Breast epithelium (tissue), 4 donors: ENCODE measurements around the gene ANTXR1. TPM values are rescaled to one million over a fixed set of nuclear protein-coding genes. Genes with fewer than 3 reads are reported as not detected.

Experiments
- DNase-seq, 2 donors: peaks; one replicate each; pipeline ENCODE4 v3.0.0-alpha.2; 2019; ENCODE audit warnings: low spot score in 2 of 2
- H3K27ac ChIP-seq, 2 donors: fragments of 200-600 bp; sonication (generic) in 1 of 2; one replicate each; pipeline ENCODE4 v1.5.1; 2016 to 2019; ENCODE audit warnings: mild to moderate bottlenecking in 1 of 2
- H3K27me3 ChIP-seq, 2 donors: fragments of 200-600 bp; sonication (generic) in 1 of 2; one replicate each; pipeline versions ENCODE4 v1.5.1 to v1.6.0; 2017 to 2019; ENCODE audit warnings: control low read depth in 1 of 2, mild to moderate bottlenecking in 1 of 2
- H3K36me3 ChIP-seq: fragments of 200-600 bp; one replicate; pipeline ENCODE4 v1.5.1; 2019
- H3K4me1 ChIP-seq, 2 donors: fragments of 200-600 bp; sonication (generic); one replicate each; pipeline ENCODE4 v1.5.1; 2016 to 2019; ENCODE audit warnings: control low read depth in 1 of 2
- H3K4me3 ChIP-seq, 3 donors: fragments of 200-600 bp; sonication (generic); 1 replicate in 2 of 3; 2 replicates in 1 of 3; pipeline ENCODE4 v1.5.1; 2016 to 2019; ENCODE audit warnings: mild to moderate bottlenecking in 3 of 3, moderate library complexity in 2 of 3
- H3K9me3 ChIP-seq, 2 donors: fragments of 200-600 bp; sonication (generic) in 1 of 2; one replicate each; pipeline ENCODE4 v1.5.1; 2016 to 2019; ENCODE audit warnings: control low read depth in 1 of 2
- POLR2A ChIP-seq: fragments of 450-650 bp; IDR thresholded peaks from one replicate; pipeline ENCODE4 v1.6.1; 2016; ENCODE audit warnings: antibody characterized with exemption, mild to moderate bottlenecking, moderate library complexity
- POLR2AphosphoS5 ChIP-seq, 3 donors: sonication (generic); formaldehyde crosslinking; IDR thresholded peaks; one replicate each; pipeline ENCODE4 v1.6.1; 2017; ENCODE audit warnings: antibody characterized with exemption in 3 of 3
- intact Hi-C: fragments of 100-400 bp; cut with DNase I; formaldehyde crosslinking; loops from one replicate; pipeline ENCODE4 v1.15.1; 2023; ENCODE audit warnings: low total_unique reads
- total RNA-seq, 3 donors: library from RNA; depleted of rRNA; stranded (reverse); fragments of >200 nt; gene quantifications; one replicate each; pipeline ENCODE4 v1.1.0, GENCODE V29; 2016
- TF ChIP-seq, protein P1 (sequence below), 3 donors: fragments of 450-650 bp; IDR thresholded peaks; one replicate each; pipeline ENCODE4 v1.5.1; 2016 to 2017; ENCODE audit warnings: antibody characterized with exemption in 3 of 3, mild to moderate bottlenecking in 3 of 3, moderate library complexity in 3 of 3

The ANTXR1 gene
- total RNA-seq, 3 donors from 2014 or later = 52.7 to 72.8 (median 68.8) TPM

DNA sequence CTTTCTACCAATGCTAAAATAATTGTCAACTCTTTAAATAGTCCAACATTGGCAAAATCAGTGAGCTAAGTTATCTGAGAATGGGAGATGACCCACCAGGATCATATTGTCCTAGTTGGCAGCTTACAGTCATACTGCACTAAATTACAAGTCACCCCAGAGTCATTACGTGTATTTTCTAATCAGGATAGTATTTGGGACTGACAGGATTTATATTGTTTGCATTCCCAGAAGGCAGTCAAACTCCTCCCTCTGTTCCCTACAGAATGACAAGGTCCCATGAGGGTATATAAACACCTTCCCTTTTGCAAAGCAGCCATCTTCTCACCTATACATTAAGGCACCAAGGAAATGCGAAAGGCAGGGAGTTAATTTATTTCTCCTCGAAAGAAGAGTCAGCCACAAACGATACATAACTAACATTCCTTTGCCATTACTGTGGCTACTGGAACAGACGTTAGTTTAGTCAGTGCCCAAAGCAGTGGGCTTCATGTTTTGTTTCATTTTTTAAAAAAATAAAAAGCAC lies 125.3 kb downstream of the ANTXR1 start:
- intact Hi-C loops = no loop called here

DNA sequence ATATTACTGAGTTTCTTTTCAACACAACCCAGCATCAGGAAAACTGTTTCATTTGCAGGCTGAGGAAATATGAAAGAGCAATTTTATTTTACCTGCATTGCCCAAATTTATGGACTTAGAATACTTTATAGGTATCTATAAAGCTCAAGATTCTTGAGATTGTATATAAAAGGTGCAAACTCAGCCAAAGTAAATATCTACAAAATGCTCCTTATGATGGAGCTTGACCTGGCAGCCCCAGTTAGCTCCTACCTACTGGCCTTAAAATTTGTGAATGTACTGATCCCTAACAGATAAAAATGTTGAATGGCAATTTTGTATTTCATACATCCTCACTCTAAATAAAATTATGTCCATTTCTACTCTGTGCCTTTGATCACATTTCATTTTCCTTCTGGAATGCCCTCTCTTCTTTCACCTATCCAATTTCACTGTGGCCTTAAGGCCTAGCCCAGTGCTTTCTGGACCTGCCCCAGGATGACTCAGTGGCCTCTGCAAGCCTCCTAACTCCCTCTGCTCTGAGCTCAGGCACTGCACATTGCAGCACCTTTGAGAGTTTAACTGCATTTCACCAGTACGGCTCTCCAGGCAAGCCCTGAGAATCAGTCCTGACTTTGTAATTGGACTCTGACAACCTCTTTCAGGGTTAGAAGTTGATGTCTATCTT lies 125.9 kb downstream of the ANTXR1 start:
- H3K4me1 ChIP-seq = peaks cover 0 to 5% of the 10 kb centered on the region in 2 donors

More for the DNA sequence above, 125.3 kb downstream of the ANTXR1 start:
- H3K36me3 ChIP-seq = no peaks in the 10 kb centered on the region
- peak overlapping the region; percentile 48 to 68 for H3K27ac ChIP-seq
- H3K4me1 ChIP-seq = peaks cover 0 to 5% of the 10 kb centered on the region in 2 donors
- no peaks in the 10 kb centered on the region for H3K9me3 ChIP-seq
- TF ChIP-seq, protein P1, sequence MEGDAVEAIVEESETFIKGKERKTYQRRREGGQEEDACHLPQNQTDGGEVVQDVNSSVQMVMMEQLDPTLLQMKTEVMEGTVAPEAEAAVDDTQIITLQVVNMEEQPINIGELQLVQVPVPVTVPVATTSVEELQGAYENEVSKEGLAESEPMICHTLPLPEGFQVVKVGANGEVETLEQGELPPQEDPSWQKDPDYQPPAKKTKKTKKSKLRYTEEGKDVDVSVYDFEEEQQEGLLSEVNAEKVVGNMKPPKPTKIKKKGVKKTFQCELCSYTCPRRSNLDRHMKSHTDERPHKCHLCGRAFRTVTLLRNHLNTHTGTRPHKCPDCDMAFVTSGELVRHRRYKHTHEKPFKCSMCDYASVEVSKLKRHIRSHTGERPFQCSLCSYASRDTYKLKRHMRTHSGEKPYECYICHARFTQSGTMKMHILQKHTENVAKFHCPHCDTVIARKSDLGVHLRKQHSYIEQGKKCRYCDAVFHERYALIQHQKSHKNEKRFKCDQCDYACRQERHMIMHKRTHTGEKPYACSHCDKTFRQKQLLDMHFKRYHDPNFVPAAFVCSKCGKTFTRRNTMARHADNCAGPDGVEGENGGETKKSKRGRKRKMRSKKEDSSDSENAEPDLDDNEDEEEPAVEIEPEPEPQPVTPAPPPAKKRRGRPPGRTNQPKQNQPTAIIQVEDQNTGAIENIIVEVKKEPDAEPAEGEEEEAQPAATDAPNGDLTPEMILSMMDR (IDR thresholded peaks at IDR 0.05) = no peak
- no peak for TF ChIP-seq POLR2AphosphoS5 (IDR thresholded peaks at IDR 0.05)
- no peak for TF ChIP-seq POLR2A
- DNase-seq = no peak
- no peaks in the 10 kb centered on the region for H3K27me3 ChIP-seq
- no peak overlapping the region for H3K4me3 ChIP-seq

DNA sequence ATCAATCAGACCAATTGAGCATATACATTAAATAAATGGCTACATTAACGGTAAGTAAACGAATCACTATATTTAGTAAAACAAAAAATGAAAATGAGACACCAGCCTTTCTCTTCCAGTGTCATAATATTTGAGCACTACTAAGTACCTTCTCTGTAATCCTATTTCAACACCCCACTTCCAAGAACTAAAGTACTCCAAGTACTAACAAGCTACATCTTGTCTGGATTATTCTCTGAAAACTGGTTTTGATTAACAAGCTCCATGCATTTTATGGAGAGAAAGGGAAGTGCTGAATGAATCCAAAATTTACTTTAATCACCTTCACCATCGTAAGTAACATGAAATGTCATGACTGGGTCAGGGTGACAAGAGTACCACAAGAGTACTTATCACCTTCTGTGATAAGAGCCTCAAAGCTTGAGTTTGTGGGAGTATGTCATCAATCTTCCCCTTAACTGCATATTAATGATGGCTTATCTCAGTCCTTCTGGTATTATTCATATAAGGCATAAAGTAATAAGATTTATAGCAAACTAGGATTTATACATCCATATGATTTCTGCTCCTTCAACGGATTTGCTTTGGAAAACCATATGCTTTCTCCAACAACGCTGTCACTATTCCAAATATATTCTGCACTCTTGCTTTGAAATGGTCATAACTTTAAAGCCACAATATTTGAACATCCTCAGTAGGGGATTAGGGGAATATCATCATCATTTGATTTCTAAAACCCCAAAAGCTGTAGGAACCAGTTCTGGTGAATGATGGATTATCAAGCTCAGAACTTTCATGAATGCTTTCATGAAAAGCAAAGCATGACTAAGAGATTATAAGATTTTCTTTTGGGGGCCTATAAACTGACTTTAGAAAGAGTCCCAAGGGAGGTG lies 127.0 kb downstream of the ANTXR1 start:
- H3K27me3 ChIP-seq = no peaks in the 10 kb centered on the region
- H3K36me3 ChIP-seq = no peaks in the 10 kb centered on the region
- DNase-seq = no peak
- H3K4me1 ChIP-seq = peaks cover 0 to 5% of the 10 kb centered on the region in 2 donors
- H3K9me3 ChIP-seq = no peaks in the 10 kb centered on the region
- TF ChIP-seq POLR2A = no peak
- TF ChIP-seq, protein P1 (IDR thresholded peaks at IDR 0.05) = no peak
- no peak for TF ChIP-seq POLR2AphosphoS5 (IDR thresholded peaks at IDR 0.05)
- peak overlapping the region; percentile 64 to 68 for H3K27ac ChIP-seq
- H3K4me3 ChIP-seq = no peak overlapping the region
- intact Hi-C loops = no loop called here

More for the DNA sequence above, 125.9 kb downstream of the ANTXR1 start:
- Histone ChIP-seq H3K9me3 (no peaks in the 10 kb centered on the region), H3K36me3 (no peaks in the 10 kb centered on the region), H3K4me3 (no peak overlapping the region), H3K27me3 (no peaks in the 10 kb centered on the region), H3K27ac (peak overlapping the region; percentile 64 to 68)
- TF ChIP-seq, protein P1 (IDR thresholded peaks at IDR 0.05) = no peak
- no peak for TF ChIP-seq POLR2A
- no peak for TF ChIP-seq POLR2AphosphoS5 (IDR thresholded peaks at IDR 0.05)
- no peak for DNase-seq
- intact Hi-C loops = no loop called here

DNA sequence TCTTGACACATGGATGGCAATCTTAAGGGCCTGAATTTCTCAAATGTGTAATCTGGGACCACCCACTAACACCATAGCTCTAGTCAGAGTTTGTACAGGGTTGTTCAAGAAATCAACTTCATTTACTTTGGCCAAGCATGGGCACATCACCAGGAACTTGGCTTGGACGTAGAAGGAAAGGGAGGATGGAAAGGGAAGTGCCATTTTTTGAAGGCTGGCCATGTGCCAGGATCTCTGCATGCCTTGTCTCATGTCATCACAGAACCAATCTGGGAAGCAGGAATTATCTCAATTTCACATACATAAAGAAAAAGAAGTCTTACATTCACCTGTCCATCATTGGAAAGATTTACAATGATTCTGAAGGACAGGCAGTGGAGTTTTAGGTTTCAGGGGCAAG lies 128.1 kb downstream of the ANTXR1 start:
- H3K4me1 ChIP-seq = peaks cover 0 to 5% of the 10 kb centered on the region in 2 donors
- no peaks in the 10 kb centered on the region for H3K9me3 ChIP-seq
- DNase-seq = no peak
- no peaks in the 10 kb centered on the region for H3K27me3 ChIP-seq
- peak overlapping the region; percentile 12 to 48 for H3K27ac ChIP-seq
- intact Hi-C loops = no loop called here
- H3K36me3 ChIP-seq = no peaks in the 10 kb centered on the region
- H3K4me3 ChIP-seq = no peak overlapping the region
- TF ChIP-seq, protein P1 (IDR thresholded peaks at IDR 0.05) = no peak
- TF ChIP-seq POLR2AphosphoS5 (IDR thresholded peaks at IDR 0.05) (no peak), POLR2A (no peak)
